H1 (cell line): ENCODE data around the gene CACNA1C. TPM values are rescaled to one million over a fixed set of nuclear protein-coding genes. Genes with fewer than 3 reads are reported as not detected.

Source experiments
- CTCF ChIA-PET: fragments of 300-600 bp; sonication (Branson Sonifier 250); formaldehyde crosslinking; loops from one replicate; lab custom pipeline; 2021; ENCODE audit not compliant: partially characterized antibody; lab: Charles Lee
- POLR2A ChIA-PET: fragments of 300-600 bp; sonication (Branson Sonifier 250); formaldehyde crosslinking; loops from one replicate; lab custom pipeline; 2021; ENCODE audit warnings: inconsistent platforms; ENCODE audit not compliant: partially characterized antibody; lab: Charles Lee
- DNase-seq, 2 experiments: peaks; one replicate each; pipeline versions ENCODE4 v3.0.0 to v3.0.0-alpha.2; 2010 to 2022; ENCODE audit warnings: low spot score in 2 of 2, low read depth in 1 of 2, mixed read lengths in 1 of 2
- FAIRE-seq: peaks from 2 replicates; lab custom pipeline; 2011; peaks lifted over from hg19 to GRCh38; lab: Jason Lieb, UNC
- H2AFZ ChIP-seq: 2 replicates; pipeline ENCODE4 v1.8.1; 2012; ENCODE audit warnings: low read length, inconsistent platforms
- H2AK5ac ChIP-seq: 2 replicates; pipeline ENCODE4 v1.6.1; 2013; ENCODE audit warnings: low read depth, low read length
- H2BK120ac ChIP-seq: replicated peaks from 2 replicates; pipeline ENCODE3; 2013; ENCODE audit warnings: low read depth, low read length, inconsistent platforms
- H2BK12ac ChIP-seq: 2 replicates; pipeline ENCODE4 v1.6.1; 2013; ENCODE audit warnings: low read depth, low read length
- H2BK15ac ChIP-seq: 2 replicates; pipeline ENCODE4 v1.6.1; 2013; ENCODE audit warnings: low read length
- H2BK20ac ChIP-seq: 2 replicates; pipeline ENCODE4 v1.6.1; 2013; ENCODE audit warnings: low read length
- H2BK5ac ChIP-seq: 2 replicates; pipeline ENCODE4 v1.6.1; 2013; ENCODE audit warnings: low read depth, low read length
- H3K14ac ChIP-seq: 2 replicates; pipeline ENCODE4 v1.6.1; 2013; ENCODE audit warnings: inconsistent platforms; ENCODE audit not compliant: insufficient read length
- H3K18ac ChIP-seq: 2 replicates; pipeline ENCODE4 v1.6.1; 2013; ENCODE audit warnings: low read length; ENCODE audit errors: extremely low read depth
- H3K23ac ChIP-seq: 2 replicates; pipeline ENCODE4 v1.6.1; 2013; ENCODE audit warnings: inconsistent platforms; ENCODE audit not compliant: insufficient read length
- H3K23me2 ChIP-seq: 2 replicates; pipeline ENCODE4 v1.6.1; 2013; ENCODE audit warnings: low read depth, low read length
- H3K27ac ChIP-seq: 2 replicates; pipeline ENCODE4 v1.6.1; 2011; ENCODE audit warnings: low read depth, low read length, inconsistent platforms
- H3K27me3 ChIP-seq, 4 experiments: replicated peaks in 1 of 4; 1 replicate in 1 of 4; 2 replicates in 3 of 4; pipeline versions ENCODE4 v1.6.1 to v1.8.1; 2011 to 2013; ENCODE audit warnings: low read length in 3 of 4, mild to moderate bottlenecking in 3 of 4, inconsistent platforms in 2 of 4, mixed read lengths in 2 of 4, moderate library complexity in 1 of 4; ENCODE audit not compliant: control insufficient read depth in 3 of 4, insufficient read depth in 3 of 4; ENCODE audit errors: extremely low read depth in 1 of 4
- H3K36me3 ChIP-seq, 4 experiments: 2 replicates each; pipeline versions ENCODE4 v1.6.1 to v1.8.1; 2011 to 2013; ENCODE audit warnings: mild to moderate bottlenecking in 4 of 4, low read length in 3 of 4, moderate library complexity in 2 of 4, control low read depth in 1 of 4, inconsistent platforms in 1 of 4; ENCODE audit not compliant: insufficient read depth in 4 of 4, control insufficient read depth in 2 of 4
- H3K4ac ChIP-seq: replicated peaks from 2 replicates; pipeline ENCODE3; 2013; ENCODE audit warnings: low read length, low read depth, mixed read lengths, inconsistent platforms; ENCODE audit not compliant: insufficient read length
- H3K4me1 ChIP-seq, 4 experiments: replicated peaks in 1 of 4; 1 replicate in 1 of 4; 2 replicates in 3 of 4; pipeline versions ENCODE4 v1.6.1 to v1.8.1; 2011 to 2013; ENCODE audit warnings: low read length in 3 of 4, inconsistent platforms in 2 of 4, mixed read lengths in 1 of 4; ENCODE audit not compliant: insufficient read depth in 4 of 4, control insufficient read depth in 3 of 4
- H3K4me2 ChIP-seq, 2 experiments: 2 replicates each; pipeline versions ENCODE4 v1.6.1 to v1.8.1; 2011 to 2013; ENCODE audit warnings: low read depth in 2 of 2, low read length in 2 of 2, control low read depth in 1 of 2, inconsistent platforms in 1 of 2, mild to moderate bottlenecking in 1 of 2; ENCODE audit not compliant: insufficient read depth in 1 of 2
- H3K4me3 ChIP-seq, 4 experiments: fragments of 200-600, 300-600 bp in 1 of 4; sonication (generic), shearing (Covaris generic), sonication (Bioruptor Twin) in 1 of 4; 2 replicates each; pipeline versions ENCODE4 v1.5.1 to v1.8.1; 2011 to 2016; ENCODE audit warnings: low read length in 4 of 4, low read depth in 3 of 4, control low read depth in 2 of 4, inconsistent platforms in 2 of 4, mild to moderate bottlenecking in 2 of 4, mixed read lengths in 1 of 4, moderate library complexity in 1 of 4; ENCODE audit not compliant: insufficient read depth in 2 of 4; ENCODE audit errors: extremely low read depth in 1 of 4
- H3K56ac ChIP-seq: replicated peaks from 2 replicates; pipeline ENCODE3; 2013; ENCODE audit warnings: low read depth, mild to moderate bottlenecking, mixed read lengths, low read length, inconsistent platforms; ENCODE audit not compliant: insufficient read length
- H3K79me1 ChIP-seq: 2 replicates; pipeline ENCODE4 v1.6.1; 2013; ENCODE audit warnings: low read depth, low read length, control low read depth
- H3K79me2 ChIP-seq, 2 experiments: 2 replicates each; pipeline versions ENCODE4 v1.6.1 to v1.8.1; 2012 to 2013; ENCODE audit warnings: low read length in 2 of 2, mild to moderate bottlenecking in 2 of 2, inconsistent platforms in 1 of 2; ENCODE audit not compliant: insufficient read depth in 2 of 2, control insufficient read depth in 1 of 2
- H3K9ac ChIP-seq, 4 experiments: replicated peaks in 1 of 4; 1 replicate in 1 of 4; 2 replicates in 3 of 4; pipeline versions ENCODE4 v1.6.1 to v1.8.1; 2011 to 2013; ENCODE audit warnings: low read depth in 3 of 4, low read length in 3 of 4, control low read depth in 2 of 4, mild to moderate bottlenecking in 2 of 4, moderate library complexity in 2 of 4, inconsistent platforms in 1 of 4; ENCODE audit errors: extremely low read depth in 1 of 4
- H3K9me3 ChIP-seq, 2 experiments: 2 replicates each; pipeline versions ENCODE4 v1.6.1 to v1.8.1; 2012 to 2013; ENCODE audit warnings: mild to moderate bottlenecking in 2 of 2, moderate library complexity in 2 of 2, control low read depth in 1 of 2, inconsistent platforms in 1 of 2, low read depth in 1 of 2, low read length in 1 of 2, mixed read lengths in 1 of 2; ENCODE audit not compliant: insufficient read depth in 2 of 2
- H4K20me1 ChIP-seq, 2 experiments: replicated peaks in 1 of 2; 2 replicates each; pipeline versions ENCODE3 to v1.8.1; 2011 to 2013; ENCODE audit warnings: inconsistent platforms in 2 of 2, low read length in 2 of 2, mild to moderate bottlenecking in 1 of 2; ENCODE audit not compliant: insufficient read depth in 2 of 2, control insufficient read depth in 1 of 2
- H4K5ac ChIP-seq: 2 replicates; pipeline ENCODE4 v1.6.1; 2013; ENCODE audit warnings: low read length, low read depth, mixed read lengths, inconsistent platforms; ENCODE audit not compliant: insufficient read length
- H4K8ac ChIP-seq: 2 replicates; pipeline ENCODE4 v1.8.0; 2013; ENCODE audit warnings: mild to moderate bottlenecking, moderate library complexity, low read length, inconsistent platforms; ENCODE audit not compliant: insufficient read depth; ENCODE audit errors: extremely low read depth
- H4K91ac ChIP-seq: replicated peaks from 2 replicates; pipeline ENCODE3; 2013; ENCODE audit warnings: low read length, mixed read lengths, inconsistent platforms; ENCODE audit not compliant: insufficient read length
- ASH2L ChIP-seq: fragments of 200-600, 300-600 bp; sonication (generic); IDR thresholded peaks from one replicate; pipeline ENCODE4 v1.7.1; 2017; ENCODE audit warnings: low read length
- CBX5 ChIP-seq: fragments of 300-800, 300-1000 bp; sonication (generic); IDR thresholded peaks from 2 replicates; pipeline ENCODE4 v1.7.1; 2016; ENCODE audit warnings: antibody characterized with exemption, low read length, low read depth
- CTBP2 ChIP-seq: IDR thresholded peaks from 2 replicates; pipeline ENCODE4 v1.7.0; 2011; ENCODE audit warnings: borderline replicate concordance, mild to moderate bottlenecking, moderate library complexity, mixed read lengths, low read length; ENCODE audit not compliant: insufficient read depth, insufficient read length
- GTF2F1 ChIP-seq: IDR thresholded peaks from 2 replicates; pipeline ENCODE4 v1.6.1; 2012; ENCODE audit warnings: low read depth, low read length, improper control_type of control experiment, borderline replicate concordance
- MAFK ChIP-seq: IDR thresholded peaks from 2 replicates; pipeline ENCODE4 v1.6.1; 2012; ENCODE audit warnings: low read depth, mild to moderate bottlenecking, improper control_type of control experiment, low read length
- NANOG ChIP-seq: IDR thresholded peaks from 2 replicates; pipeline ENCODE4 v1.6.1; 2011; ENCODE audit warnings: low read length, low read depth, mild to moderate bottlenecking, inconsistent platforms; ENCODE audit not compliant: insufficient read depth, poor library complexity, severe bottlenecking
- POLR2AphosphoS5 ChIP-seq: IDR thresholded peaks from 2 replicates; pipeline ENCODE4 v1.6.1; 2011; ENCODE audit warnings: low read depth, low read length
- ZNF274 ChIP-seq: IDR thresholded peaks from 2 replicates; pipeline ENCODE4 v1.7.0; 2012; ENCODE audit warnings: low read length, borderline replicate concordance; ENCODE audit errors: extremely low read depth
- WGBS, 2 experiments: shearing (Covaris generic) in 1 of 2; methylation state at CpG; one replicate each; pipeline versions ENCODE4 v1.1.6 to v1.1.7; 2013 to 2015; ENCODE audit warnings: low lambda C conversion rate in 2 of 2, mixed read lengths in 2 of 2, inconsistent platforms in 1 of 2, low coverage in 1 of 2, missing lambda C conversion rate in 1 of 2; ENCODE audit not compliant: insufficient replicate concordance in 2 of 2, insufficient coverage in 1 of 2, insufficient read length in 1 of 2; ENCODE audit errors: extremely low coverage in 1 of 2, missing lambda C conversion rate in 1 of 2; 5-methylcytosine and 5-hydroxymethylcytosine counted together
- polyA plus RNA-seq, 7 experiments: library from polyadenylated mRNA; depleted of rRNA in 3 of 7; stranded (reverse) in 5 of 7; unstranded in 2 of 7; fragments of >200 nt in 5 of 7; fragments of 200-250 nt in 2 of 7; gene quantifications; 1 replicate in 5 of 7; 2 replicates in 1 of 7; 4 replicates in 1 of 7; pipeline versions ENCODE4 v1.2.1 to v1.2.3, GENCODE V29; 2011 to 2013; ENCODE audit warnings: missing spikeins in 2 of 7, mixed read lengths in 2 of 7
- total RNA-seq: library from RNA; stranded (reverse); fragmentation: NEBNext Ultra II Directional; extraction: Animal tissue kit (Norgen Biotek cat#: 25700); gene quantifications from 2 replicates; pipeline ENCODE4 v1.2.1, GENCODE V29; 2021

CACNA1C gene
- total and polyA plus RNA-seq, 2 of the 8 experiments (the other 6 are each of a cell fraction or from before 2014, with no cell fraction given) = 1.3 TPM

- FAIRE-seq = no peak
- Histone ChIP-seq H3K4me3 (no peak overlapping the region), H2AFZ (no peak overlapping the region), H2BK5ac (no peak overlapping the region), H4K91ac (no peak overlapping the region), H3K4me2 (no peak overlapping the region), H3K56ac (no peak overlapping the region), H4K5ac (no peak overlapping the region), H4K20me1 (no peaks in the 10 kb centered on the region), H2AK5ac (no peak overlapping the region), H2BK120ac (no peak overlapping the region), H3K36me3 (no peaks in the 10 kb centered on the region), H3K27me3 (no peaks in the 10 kb centered on the region; a peak in 1 of 7 replicates), H3K18ac (no peak overlapping the region), H2BK12ac (no peak overlapping the region), H3K79me2 (no peaks in the 10 kb centered on the region), H3K23me2 (no peaks in the 10 kb centered on the region), H3K23ac (no peak overlapping the region), H2BK15ac (no peak overlapping the region), H3K9ac (no peak overlapping the region), H2BK20ac (no peak overlapping the region), H3K14ac (no peak overlapping the region), H4K8ac (no peak overlapping the region), H3K4ac (no peak overlapping the region), H3K9me3 (no peaks in the 10 kb centered on the region), H3K4me1 (no peaks in the 10 kb centered on the region), H3K27ac (no peak overlapping the region), H3K79me1 (no peaks in the 10 kb centered on the region)
- 91% methylated on average over 8 of the region's 8 CpGs; no CpG with 5 or more reads in 1 of the 2 experiments for WGBS, 2 experiments
- no peak for TF ChIP-seq POLR2AphosphoS5
- TF ChIP-seq CTBP2 = no peak
- no peak for TF ChIP-seq ZNF274
- TF ChIP-seq GTF2F1 = no peak
- TF ChIP-seq ASH2L = no peak
- no peak for TF ChIP-seq CBX5
- no peak for TF ChIP-seq MAFK
- TF ChIP-seq NANOG = no peak
- no peak for DNase-seq
- POLR2A ChIA-PET = no interaction called here
- CTCF ChIA-PET = no interaction called here
Observed at GRCh38 chr12:2494486-2495192, 441.9 kb downstream of the CACNA1C start.
